ENCODE measurements around the gene VWA5B2.
A peak's percentile ranks its signal among the peaks of the same experiment; 100 is the strongest.

The VWA5B2 gene

GRCh38 chr3:184277366-184277765 is 48.0 kb downstream of the VWA5B2 start:
- Histone ChIP-seq H3K4me1 (ENCODE audit: control insufficient read depth in 1 of 2, insufficient read depth in 2 of 2, low read length in 2 of 2) (no peaks in the 10 kb centered on the region), H3K23ac (ENCODE audit: low read length) (no peak overlapping the region), H2BK120ac (ENCODE audit: insufficient read depth, low read length, poor library complexity) (no peak overlapping the region), H2AK5ac (ENCODE audit: low read length) (no peak overlapping the region), H3K18ac (ENCODE audit: low read length) (no peak overlapping the region), H2BK5ac (ENCODE audit: low read depth, low read length, poor library complexity) (no peak overlapping the region), H4K8ac (ENCODE audit: low read depth, low read length) (no peak overlapping the region), H3K79me2 (ENCODE audit: control insufficient read depth, insufficient read depth, low read length, poor library complexity) (no peaks in the 10 kb centered on the region), H3K14ac (ENCODE audit: low read length) (no peak overlapping the region), H3K36me3 (ENCODE audit: control insufficient read depth in 1 of 2, insufficient read depth in 2 of 2, low read length in 2 of 2) (no peaks in the 10 kb centered on the region), H3K27ac (ENCODE audit: low read depth, low read length) (no peak overlapping the region), H3K9me3 (ENCODE audit: insufficient read depth, low read depth, low read length) (peaks cover 7% of the 10 kb centered on the region), H2BK12ac (ENCODE audit: low read length) (no peak overlapping the region), H3K4me3 (ENCODE audit: low read depth, low read length) (no peak overlapping the region), H3K4me2 (ENCODE audit: low read length) (no peak overlapping the region), H3K4ac (ENCODE audit: low read depth, low read length) (no peak overlapping the region), H3K79me1 (ENCODE audit: low read length) (no peaks in the 10 kb centered on the region), H3K27me3 (ENCODE audit: insufficient read depth, low read length) (peaks cover 25% of the 10 kb centered on the region), H4K12ac (ENCODE audit: low read depth, low read length) (no peak overlapping the region), H3K9ac (ENCODE audit: low read length) (no peak overlapping the region), H2AFZ (ENCODE audit: insufficient read depth, low read length, poor library complexity) (no peak overlapping the region), H4K91ac (ENCODE audit: low read depth, low read length) (no peak overlapping the region)
- no peak for DNase-seq
- no CpG with 5 or more reads among the region's 6 CpGs for WGBS (ENCODE audit: extremely low coverage, insufficient coverage, insufficient read length)

GRCh38 chr3:184282941-184283340 is 53.6 kb downstream of the VWA5B2 start:
- H3K14ac ChIP-seq (ENCODE audit: low read length): no peak overlapping the region
- no peak overlapping the region for H2BK120ac ChIP-seq (ENCODE audit: insufficient read depth, low read length, poor library complexity)
- no peak overlapping the region for H3K9ac ChIP-seq (ENCODE audit: low read length)
- no peak overlapping the region for H3K27ac ChIP-seq (ENCODE audit: low read depth, low read length)
- WGBS (ENCODE audit: extremely low coverage, insufficient coverage, insufficient read length): no CpG with 5 or more reads among the region's 4 CpGs
- no peaks in the 10 kb centered on the region for H3K79me2 ChIP-seq (ENCODE audit: control insufficient read depth, insufficient read depth, low read length, poor library complexity)
- no peak overlapping the region for H3K4me2 ChIP-seq (ENCODE audit: low read length)
- H2BK12ac ChIP-seq (ENCODE audit: low read length): no peak overlapping the region
- H3K4me1 ChIP-seq (ENCODE audit: control insufficient read depth in 1 of 2, insufficient read depth in 2 of 2, low read length in 2 of 2): no peaks in the 10 kb centered on the region
- peaks cover 2% of the 10 kb centered on the region for H3K27me3 ChIP-seq (ENCODE audit: insufficient read depth, low read length)
- H2AFZ ChIP-seq (ENCODE audit: insufficient read depth, low read length, poor library complexity): no peak overlapping the region
- no peak overlapping the region for H2BK5ac ChIP-seq (ENCODE audit: low read depth, low read length, poor library complexity)
- H3K36me3 ChIP-seq (ENCODE audit: control insufficient read depth in 1 of 2, insufficient read depth in 2 of 2, low read length in 2 of 2): no peaks in the 10 kb centered on the region
- peaks cover 2% of the 10 kb centered on the region for H3K9me3 ChIP-seq (ENCODE audit: insufficient read depth, low read depth, low read length)
- no peak overlapping the region for H3K4ac ChIP-seq (ENCODE audit: low read depth, low read length)
- no peak overlapping the region for H4K91ac ChIP-seq (ENCODE audit: low read depth, low read length)
- no peak overlapping the region for H4K12ac ChIP-seq (ENCODE audit: low read depth, low read length)
- no peak overlapping the region for H3K4me3 ChIP-seq (ENCODE audit: low read depth, low read length)
- no peaks in the 10 kb centered on the region for H3K79me1 ChIP-seq (ENCODE audit: low read length)
- H2AK5ac ChIP-seq (ENCODE audit: low read length): no peak overlapping the region
- H3K18ac ChIP-seq (ENCODE audit: low read length): no peak overlapping the region
- H4K8ac ChIP-seq (ENCODE audit: low read depth, low read length): no peak overlapping the region
- H3K23ac ChIP-seq (ENCODE audit: low read length): no peak overlapping the region
- no peak for DNase-seq

- H3K9me3 ChIP-seq (ENCODE audit: insufficient read depth, low read depth, low read length): peaks cover 2% of the 10 kb centered on the region
- no peak overlapping the region for H4K91ac ChIP-seq (ENCODE audit: low read depth, low read length)
- no peak overlapping the region for H3K4me2 ChIP-seq (ENCODE audit: low read length)
- H4K12ac ChIP-seq (ENCODE audit: low read depth, low read length): no peak overlapping the region
- DNase-seq: no peak
- no peaks in the 10 kb centered on the region for H3K36me3 ChIP-seq (ENCODE audit: control insufficient read depth in 1 of 2, insufficient read depth in 2 of 2, low read length in 2 of 2)
- H3K4ac ChIP-seq (ENCODE audit: low read depth, low read length): no peak overlapping the region
- H3K4me3 ChIP-seq (ENCODE audit: low read depth, low read length): no peak overlapping the region
- H2BK12ac ChIP-seq (ENCODE audit: low read length): no peak overlapping the region
- no peaks in the 10 kb centered on the region for H3K79me1 ChIP-seq (ENCODE audit: low read length)
- no peak overlapping the region for H3K23ac ChIP-seq (ENCODE audit: low read length)
- no peaks in the 10 kb centered on the region for H3K27me3 ChIP-seq (ENCODE audit: insufficient read depth, low read length)
- no peak overlapping the region for H3K9ac ChIP-seq (ENCODE audit: low read length)
- no peak overlapping the region for H2BK5ac ChIP-seq (ENCODE audit: low read depth, low read length, poor library complexity)
- H2AK5ac ChIP-seq (ENCODE audit: low read length): no peak overlapping the region
- H3K4me1 ChIP-seq (ENCODE audit: control insufficient read depth in 1 of 2, insufficient read depth in 2 of 2, low read length in 2 of 2): no peaks in the 10 kb centered on the region
- no peak overlapping the region for H2AFZ ChIP-seq (ENCODE audit: insufficient read depth, low read length, poor library complexity)
- no peak overlapping the region for H3K14ac ChIP-seq (ENCODE audit: low read length)
- no CpG with 5 or more reads among the region's 8 CpGs for WGBS (ENCODE audit: extremely low coverage, insufficient coverage, insufficient read length)
- H3K79me2 ChIP-seq (ENCODE audit: control insufficient read depth, insufficient read depth, low read length, poor library complexity): no peaks in the 10 kb centered on the region
- no peak overlapping the region for H2BK120ac ChIP-seq (ENCODE audit: insufficient read depth, low read length, poor library complexity)
- H4K8ac ChIP-seq (ENCODE audit: low read depth, low read length): no peak overlapping the region
- H3K18ac ChIP-seq (ENCODE audit: low read length): no peak overlapping the region
- no peak overlapping the region for H3K27ac ChIP-seq (ENCODE audit: low read depth, low read length)
Measured at GRCh38 chr3:184283681-184284080, 54.3 kb downstream of the VWA5B2 start.

- H3K23ac ChIP-seq (ENCODE audit: low read length): no peak overlapping the region
- H4K91ac ChIP-seq (ENCODE audit: low read depth, low read length): no peak overlapping the region
- no peak overlapping the region for H3K4me3 ChIP-seq (ENCODE audit: low read depth, low read length)
- H3K18ac ChIP-seq (ENCODE audit: low read length): no peak overlapping the region
- H3K27ac ChIP-seq (ENCODE audit: low read depth, low read length): no peak overlapping the region
- H3K14ac ChIP-seq (ENCODE audit: low read length): no peak overlapping the region
- peak in 1 of 2 donors; percentile 16 for DNase-seq
- H3K27me3 ChIP-seq (ENCODE audit: insufficient read depth, low read length): no peaks in the 10 kb centered on the region
- H2BK120ac ChIP-seq (ENCODE audit: insufficient read depth, low read length, poor library complexity): no peak overlapping the region
- no CpG with 5 or more reads among the region's 4 CpGs for WGBS (ENCODE audit: extremely low coverage, insufficient coverage, insufficient read length)
- H3K4ac ChIP-seq (ENCODE audit: low read depth, low read length): no peak overlapping the region
- no peak overlapping the region for H4K12ac ChIP-seq (ENCODE audit: low read depth, low read length)
- H3K36me3 ChIP-seq (ENCODE audit: control insufficient read depth in 1 of 2, insufficient read depth in 2 of 2, low read length in 2 of 2): no peaks in the 10 kb centered on the region
- no peaks in the 10 kb centered on the region for H3K79me1 ChIP-seq (ENCODE audit: low read length)
- H3K79me2 ChIP-seq (ENCODE audit: control insufficient read depth, insufficient read depth, low read length, poor library complexity): no peaks in the 10 kb centered on the region
- no peak overlapping the region for H2AK5ac ChIP-seq (ENCODE audit: low read length)
- no peak overlapping the region for H2BK12ac ChIP-seq (ENCODE audit: low read length)
- no peak overlapping the region for H3K9ac ChIP-seq (ENCODE audit: low read length)
- no peak overlapping the region for H3K4me2 ChIP-seq (ENCODE audit: low read length)
- peaks cover 2% of the 10 kb centered on the region for H3K9me3 ChIP-seq (ENCODE audit: insufficient read depth, low read depth, low read length)
- H2AFZ ChIP-seq (ENCODE audit: insufficient read depth, low read length, poor library complexity): no peak overlapping the region
- no peak overlapping the region for H4K8ac ChIP-seq (ENCODE audit: low read depth, low read length)
- H2BK5ac ChIP-seq (ENCODE audit: low read depth, low read length, poor library complexity): no peak overlapping the region
- H3K4me1 ChIP-seq (ENCODE audit: control insufficient read depth in 1 of 2, insufficient read depth in 2 of 2, low read length in 2 of 2): no peaks in the 10 kb centered on the region
Measured at GRCh38 chr3:184284696-184285095, 55.3 kb downstream of the VWA5B2 start.

Data from trophoblast cell (in vitro differentiated cells and primary cell).